ENCODE results near the gene DIP2C. TPM values are rescaled to one million over a fixed set of nuclear protein-coding genes. Genes with fewer than 3 reads are reported as not detected.

The DIP2C gene
- polyA plus RNA-seq, 1 donor from 2014 or later, result 1.4 TPM

DNA sequence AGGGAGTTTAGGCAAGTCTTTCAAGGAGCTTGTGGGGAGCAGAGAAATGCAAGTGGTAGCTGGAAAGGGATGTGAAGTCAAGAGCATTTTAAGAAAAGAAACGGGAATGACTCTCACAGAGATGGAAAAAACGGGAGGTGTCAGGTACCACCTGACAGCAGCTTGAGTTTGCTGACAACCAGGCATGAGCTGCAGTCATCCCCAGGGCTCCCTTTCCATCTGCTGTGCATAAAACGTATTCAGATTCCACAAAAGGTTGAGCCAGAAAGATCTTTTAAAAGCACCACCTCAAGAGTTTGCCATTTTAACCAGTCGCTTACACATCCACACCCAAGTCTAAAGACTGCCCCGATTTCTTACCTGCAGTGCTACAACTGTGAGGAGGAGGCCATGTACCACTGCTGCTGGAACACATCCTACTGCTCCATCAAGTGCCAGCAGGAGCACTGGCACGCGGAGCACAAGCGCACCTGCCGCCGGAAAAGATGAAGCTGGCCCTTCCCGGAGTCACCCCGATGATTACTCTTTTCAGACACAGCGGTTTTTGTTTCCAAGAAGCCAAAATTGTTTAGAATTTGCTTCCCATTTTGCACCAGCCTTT lies 437.4 kb downstream of the DIP2C start:
- Mint-ChIP-seq H3K36me3 (peaks cover 12% of the 10 kb centered on the region), H3K27ac (no peak overlapping the region), H3K27me3 (no peaks in the 10 kb centered on the region), H3K4me3 (no peak overlapping the region), H3K4me1 (peaks cover 0 to 2% (median 0%) of the 10 kb centered on the region in 3 donors), H3K9me3 (no peaks in the 10 kb centered on the region)

DNA sequence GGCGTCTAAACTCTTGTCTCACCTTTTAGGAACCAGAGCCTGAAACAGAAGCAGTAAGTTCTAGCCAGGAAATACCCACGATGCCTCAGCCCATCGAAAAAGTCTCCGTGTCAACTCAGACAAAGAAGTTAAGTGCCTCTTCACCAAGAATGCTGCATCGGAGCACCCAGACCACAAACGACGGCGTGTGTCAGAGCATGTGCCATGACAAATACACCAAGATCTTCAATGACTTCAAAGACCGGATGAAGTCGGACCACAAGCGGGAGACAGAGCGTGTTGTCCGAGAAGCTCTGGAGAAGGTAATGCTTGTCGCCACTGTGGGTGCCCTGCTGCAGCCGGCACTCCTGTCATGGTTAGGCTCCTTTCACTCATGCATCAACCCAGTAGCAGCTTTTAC lies 441.2 kb downstream of the DIP2C start:
- no peaks in the 10 kb centered on the region for H3K27me3 Mint-ChIP-seq
- H3K36me3 Mint-ChIP-seq, result peaks cover 17% of the 10 kb centered on the region
- H3K9me3 Mint-ChIP-seq, result no peaks in the 10 kb centered on the region
- H3K4me3 Mint-ChIP-seq, result no peak overlapping the region
- H3K27ac Mint-ChIP-seq, result peak overlapping the region in 1 of 3 donors; percentile 5
- peaks cover 0 to 2% (median 0%) of the 10 kb centered on the region in 3 donors for H3K4me1 Mint-ChIP-seq

- Mint-ChIP-seq H3K36me3 (peaks cover 17% of the 10 kb centered on the region), H3K27ac (no peak overlapping the region), H3K4me3 (no peak overlapping the region), H3K27me3 (no peaks in the 10 kb centered on the region), H3K9me3 (no peaks in the 10 kb centered on the region), H3K4me1 (peaks cover 0 to 2% (median 0%) of the 10 kb centered on the region in 3 donors)
Measured at GRCh38 chr10:247480-247879, 442.0 kb downstream of the DIP2C start.

- no peaks in the 10 kb centered on the region for H3K9me3 Mint-ChIP-seq
- H3K27ac Mint-ChIP-seq, result no peak overlapping the region
- peaks cover 0 to 2% (median 0%) of the 10 kb centered on the region in 3 donors for H3K4me1 Mint-ChIP-seq
- no peaks in the 10 kb centered on the region for H3K27me3 Mint-ChIP-seq
- peaks cover 17% of the 10 kb centered on the region for H3K36me3 Mint-ChIP-seq
- H3K4me3 Mint-ChIP-seq, result no peak overlapping the region
Measured at GRCh38 chr10:246431-246830, 443.0 kb downstream of the DIP2C start.

- peaks cover 11% of the 10 kb centered on the region for H3K36me3 Mint-ChIP-seq
- no peaks in the 10 kb centered on the region for H3K27me3 Mint-ChIP-seq
- H3K4me3 Mint-ChIP-seq, result no peak overlapping the region
- H3K9me3 Mint-ChIP-seq, result no peaks in the 10 kb centered on the region
- peaks cover 0 to 2% (median 0%) of the 10 kb centered on the region in 3 donors for H3K4me1 Mint-ChIP-seq
- no peak overlapping the region for H3K27ac Mint-ChIP-seq
Measured at GRCh38 chr10:244227-244626, 445.2 kb downstream of the DIP2C start.

GRCh38 chr10:241966-242643 lies 447.4 kb downstream of the DIP2C start:
- H3K4me3 Mint-ChIP-seq, result no peak overlapping the region
- H3K9me3 Mint-ChIP-seq, result no peaks in the 10 kb centered on the region
- H3K27ac Mint-ChIP-seq, result no peak overlapping the region
- H3K36me3 Mint-ChIP-seq, result peaks cover 10% of the 10 kb centered on the region
- no peaks in the 10 kb centered on the region for H3K4me1 Mint-ChIP-seq
- H3K27me3 Mint-ChIP-seq, result no peaks in the 10 kb centered on the region

DNA sequence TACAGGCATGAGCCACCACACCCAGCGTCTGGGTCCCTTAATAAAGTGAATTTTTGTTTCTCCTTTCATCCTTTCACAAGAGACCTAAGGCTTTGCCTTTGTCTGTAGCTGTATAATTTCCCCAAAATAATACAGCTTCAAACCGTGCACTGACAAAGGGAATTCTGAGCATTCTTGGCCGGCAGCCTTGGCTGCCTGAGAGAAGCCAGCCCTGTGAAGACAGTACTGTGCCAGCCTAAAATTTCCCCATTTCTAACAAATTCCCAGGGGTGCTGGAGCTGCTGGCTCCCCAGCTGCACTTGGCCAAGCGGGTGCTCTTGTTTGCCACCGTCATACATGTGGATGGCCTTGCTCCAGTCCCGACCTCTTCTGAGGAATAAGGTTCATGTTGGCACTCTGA lies 448.0 kb downstream of the DIP2C start:
- no peak overlapping the region for H3K4me3 Mint-ChIP-seq
- H3K9me3 Mint-ChIP-seq, result no peaks in the 10 kb centered on the region
- peak overlapping the region in 1 of 3 donors; percentile 73 for H3K27ac Mint-ChIP-seq
- no peaks in the 10 kb centered on the region for H3K27me3 Mint-ChIP-seq
- H3K4me1 Mint-ChIP-seq, result no peaks in the 10 kb centered on the region
- H3K36me3 Mint-ChIP-seq, result peaks cover 5% of the 10 kb centered on the region

GRCh38 chr10:239109-239508 lies 450.4 kb downstream of the DIP2C start:
- Mint-ChIP-seq H3K27me3 (no peaks in the 10 kb centered on the region), H3K4me1 (peaks cover 0 to 2% (median 0%) of the 10 kb centered on the region in 3 donors), H3K27ac (no peak overlapping the region), H3K36me3 (peaks cover 5% of the 10 kb centered on the region), H3K4me3 (no peak overlapping the region), H3K9me3 (no peaks in the 10 kb centered on the region)

- peaks cover 0 to 2% (median 1%) of the 10 kb centered on the region in 3 donors for H3K4me1 Mint-ChIP-seq
- H3K9me3 Mint-ChIP-seq, result no peaks in the 10 kb centered on the region
- H3K27me3 Mint-ChIP-seq, result no peaks in the 10 kb centered on the region
- peaks cover 2% of the 10 kb centered on the region for H3K36me3 Mint-ChIP-seq
- no peak overlapping the region for H3K27ac Mint-ChIP-seq
- H3K4me3 Mint-ChIP-seq, result no peak overlapping the region
Measured at GRCh38 chr10:235915-236314, 453.6 kb downstream of the DIP2C start.

- H3K4me1 Mint-ChIP-seq, result peaks cover 0 to 2% (median 1%) of the 10 kb centered on the region in 3 donors
- no peaks in the 10 kb centered on the region for H3K9me3 Mint-ChIP-seq
- no peak overlapping the region for H3K27ac Mint-ChIP-seq
- peaks cover 2% of the 10 kb centered on the region for H3K36me3 Mint-ChIP-seq
- no peak overlapping the region for H3K4me3 Mint-ChIP-seq
- no peaks in the 10 kb centered on the region for H3K27me3 Mint-ChIP-seq
Measured at GRCh38 chr10:234708-235406, 454.6 kb downstream of the DIP2C start.

DNA sequence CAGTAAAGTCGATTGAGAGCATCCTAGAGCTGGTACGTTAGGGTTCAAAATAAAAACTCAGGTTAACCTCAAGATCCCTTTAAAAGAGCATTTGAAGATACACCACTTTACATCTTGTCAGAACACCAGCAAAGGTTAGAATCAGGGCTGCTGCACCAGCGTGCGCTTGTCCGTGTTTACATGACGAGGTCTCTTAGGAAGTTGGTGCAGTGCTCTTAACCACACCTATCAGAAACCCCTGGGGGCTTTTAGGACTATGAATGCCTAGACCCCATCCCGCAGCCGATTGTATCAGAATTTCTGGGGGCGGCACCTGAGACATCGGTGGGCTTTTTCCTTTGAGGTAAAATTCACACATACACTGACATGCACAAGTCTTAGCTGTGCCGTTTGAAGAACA lies 456.6 kb downstream of the DIP2C start:
- Mint-ChIP-seq H3K9me3 (no peaks in the 10 kb centered on the region), H3K27ac (peak overlapping the region in 1 of 3 donors; percentile 52), H3K27me3 (no peaks in the 10 kb centered on the region), H3K4me1 (peaks cover 0 to 2% (median 1%) of the 10 kb centered on the region in 3 donors), H3K36me3 (no peaks in the 10 kb centered on the region), H3K4me3 (no peak overlapping the region)

DNA sequence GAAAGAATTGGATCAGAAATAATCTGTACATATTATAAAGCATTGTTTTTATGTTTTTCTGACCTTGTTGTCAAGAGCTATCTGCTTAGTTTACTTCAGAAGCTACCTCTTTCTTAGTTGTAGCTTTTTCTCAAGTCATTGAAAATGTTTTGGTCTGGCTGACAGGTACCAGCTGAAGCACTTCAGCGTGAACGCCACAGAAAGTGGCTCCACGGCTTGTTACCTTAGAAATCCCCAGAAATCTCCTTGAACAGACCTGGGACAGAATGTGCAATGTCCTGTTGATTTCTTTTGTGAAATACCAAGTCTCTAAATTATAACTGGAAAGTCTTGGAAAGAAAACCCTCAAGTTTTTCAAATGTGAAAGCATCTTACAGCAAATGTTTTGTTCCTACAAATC lies 457.4 kb downstream of the DIP2C start:
- Mint-ChIP-seq H3K36me3 (no peaks in the 10 kb centered on the region), H3K27me3 (no peaks in the 10 kb centered on the region), H3K4me1 (peaks cover 0 to 2% (median 1%) of the 10 kb centered on the region in 3 donors), H3K4me3 (no peak overlapping the region), H3K27ac (no peak overlapping the region), H3K9me3 (no peaks in the 10 kb centered on the region)

DNA sequence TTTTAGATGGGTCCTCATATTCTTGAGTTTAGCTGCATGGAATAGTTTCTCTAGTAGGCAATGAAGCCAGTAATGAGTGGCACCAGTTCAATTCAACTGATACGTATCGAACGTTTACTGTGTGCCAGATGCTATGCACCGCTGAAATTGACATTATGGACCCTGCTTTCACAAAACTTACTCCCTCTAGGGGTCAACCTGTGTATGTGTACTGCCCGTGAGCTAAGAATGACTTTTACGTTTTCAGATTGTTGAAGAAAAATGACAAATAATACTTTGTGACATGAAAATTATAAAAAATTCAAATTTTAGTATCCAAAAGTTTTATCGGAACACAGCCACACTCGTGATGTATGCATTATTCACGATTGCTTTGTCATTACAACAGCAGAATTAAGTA lies 458.7 kb downstream of the DIP2C start:
- no peaks in the 10 kb centered on the region for H3K9me3 Mint-ChIP-seq
- H3K4me1 Mint-ChIP-seq, result peaks cover under 1 to 4% (median 1%) of the 10 kb centered on the region in 3 donors
- no peaks in the 10 kb centered on the region for H3K27me3 Mint-ChIP-seq

DNA sequence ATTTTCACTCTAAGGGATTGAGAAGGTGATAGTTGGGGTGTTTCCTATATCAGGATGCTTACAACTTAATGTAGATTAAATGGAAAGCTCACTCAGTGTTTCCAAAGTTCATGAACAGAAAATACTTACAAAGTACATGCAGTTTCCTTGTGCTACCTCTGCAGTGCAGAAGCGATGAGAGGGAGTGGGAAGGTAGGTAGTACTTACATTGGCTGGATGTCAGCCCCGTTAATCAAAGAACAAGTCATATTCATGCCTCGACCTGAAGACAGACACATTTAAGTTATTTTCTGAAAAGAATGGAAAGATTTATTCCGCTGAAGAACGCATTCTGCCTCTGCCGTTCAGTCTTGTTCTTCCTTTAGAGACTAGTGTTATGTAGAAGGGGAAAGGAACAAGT lies 461.1 kb downstream of the DIP2C start:
- Mint-ChIP-seq H3K4me1 (peaks cover 3 to 6% (median 5%) of the 10 kb centered on the region in 3 donors), H3K36me3 (peaks cover under 1% of the 10 kb centered on the region), H3K9me3 (no peaks in the 10 kb centered on the region), H3K27me3 (no peaks in the 10 kb centered on the region), H3K27ac (no peak overlapping the region), H3K4me3 (no peak overlapping the region)

More for the DNA sequence above, 458.7 kb downstream of the DIP2C start:
- Mint-ChIP-seq H3K36me3 (no peaks in the 10 kb centered on the region), H3K4me3 (no peak overlapping the region), H3K27ac (no peak overlapping the region)

DNA sequence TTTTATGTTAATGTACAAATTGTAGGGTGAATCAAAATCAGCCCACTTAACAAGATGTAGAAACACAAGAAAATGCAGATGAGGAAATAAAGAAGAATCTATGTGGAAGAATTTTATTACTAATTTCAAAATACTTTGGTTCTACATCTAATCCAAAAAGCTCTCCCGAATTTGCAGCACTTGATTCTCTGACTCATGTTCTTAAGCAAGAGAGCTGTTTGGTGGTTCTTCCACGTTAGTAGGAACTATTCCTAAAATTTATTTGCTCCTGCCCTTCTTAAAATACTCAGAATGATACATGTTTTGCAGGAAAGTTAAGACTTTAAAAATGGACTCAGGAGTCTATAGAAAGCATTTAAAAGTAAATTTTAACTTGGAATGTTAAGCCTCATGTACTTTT lies 462.5 kb downstream of the DIP2C start:
- Mint-ChIP-seq H3K36me3 (peaks cover 3% of the 10 kb centered on the region), H3K4me1 (peaks cover 4 to 8% (median 6%) of the 10 kb centered on the region in 3 donors), H3K27ac (no peak overlapping the region), H3K27me3 (no peaks in the 10 kb centered on the region), H3K9me3 (no peaks in the 10 kb centered on the region), H3K4me3 (no peak overlapping the region)

Data from IgD-negative memory B cell (primary cell).